Measurements from ENCODE around the gene VGLL1.

The VGLL1 gene, protein sequence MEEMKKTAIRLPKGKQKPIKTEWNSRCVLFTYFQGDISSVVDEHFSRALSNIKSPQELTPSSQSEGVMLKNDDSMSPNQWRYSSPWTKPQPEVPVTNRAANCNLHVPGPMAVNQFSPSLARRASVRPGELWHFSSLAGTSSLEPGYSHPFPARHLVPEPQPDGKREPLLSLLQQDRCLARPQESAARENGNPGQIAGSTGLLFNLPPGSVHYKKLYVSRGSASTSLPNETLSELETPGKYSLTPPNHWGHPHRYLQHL

DNA sequence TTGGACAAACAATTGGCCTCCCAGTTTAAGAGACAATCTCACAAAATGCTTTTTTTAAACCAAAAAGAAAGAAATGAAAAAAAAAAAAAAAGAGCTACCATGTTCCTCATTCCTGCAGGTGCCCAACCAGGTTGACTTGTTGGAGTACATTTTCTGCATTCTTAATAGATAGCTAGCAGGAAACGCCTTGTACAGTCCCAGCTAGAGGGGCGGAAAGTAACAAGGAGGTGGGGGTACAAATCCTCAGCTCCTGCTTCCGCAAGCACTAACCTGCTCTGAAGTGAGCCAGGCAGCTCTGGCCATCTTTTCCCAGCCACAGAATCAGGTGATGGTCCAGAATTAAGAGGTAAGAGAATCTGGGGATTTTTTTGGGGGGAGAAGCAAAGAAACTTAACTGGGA, at the start of gene VGLL1:
VGLL1 (plus strand) TSS at position 265 of the 400 bp plus-strand sequence. CDS start 3,806 bp downstream, outside the sequence.
- DNase-seq (ENCODE audit: low read depth, low spot score), result no peak

DNA sequence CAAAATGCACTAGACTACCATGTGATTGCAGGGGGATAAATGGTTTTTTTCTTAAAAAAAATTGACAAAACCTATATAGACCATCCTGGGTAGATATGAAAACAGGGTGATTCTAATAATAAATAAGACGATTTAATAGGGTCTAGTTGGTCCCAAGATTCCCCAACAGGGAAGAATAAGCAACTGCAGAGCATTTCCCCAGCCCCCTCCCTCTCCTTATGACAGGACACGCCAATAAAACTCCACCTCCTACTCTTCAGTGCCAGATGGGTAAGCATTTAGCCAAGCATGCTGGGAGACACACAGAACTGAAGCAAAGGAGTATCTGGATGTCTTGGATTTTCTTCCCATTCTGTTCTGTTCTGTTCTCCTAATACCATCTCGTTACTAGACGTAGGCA, 44.4 kb upstream of the VGLL1 start, which contains the start of gene BRS3:
BRS3 (plus strand) TSS at position 301 of the 400 bp plus-strand sequence. CDS start 168 bp downstream, outside the sequence.
- no peak for DNase-seq (ENCODE audit: low read depth, low spot score)

DNA sequence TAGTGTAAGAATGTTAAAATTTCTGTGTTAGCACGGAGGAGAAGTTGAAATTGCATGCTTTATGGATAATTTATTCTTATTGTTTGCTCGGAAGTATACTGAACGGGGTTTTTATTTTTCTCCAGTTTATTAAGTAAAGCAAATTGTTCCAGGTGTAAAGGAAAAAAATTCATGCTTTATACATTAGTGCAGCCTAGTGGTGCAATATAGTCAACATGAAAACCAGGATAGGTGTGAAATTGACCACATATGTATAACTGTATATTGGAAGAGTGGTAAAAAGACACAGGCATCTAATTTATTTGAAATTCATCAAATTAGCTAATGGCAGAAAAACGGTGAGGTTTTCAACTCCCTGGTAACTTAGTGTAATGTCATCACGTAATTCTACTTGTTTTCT, 43.3 kb upstream of the VGLL1 start:
- DNase-seq (ENCODE audit: low read depth, low spot score), result no peak

DNA sequence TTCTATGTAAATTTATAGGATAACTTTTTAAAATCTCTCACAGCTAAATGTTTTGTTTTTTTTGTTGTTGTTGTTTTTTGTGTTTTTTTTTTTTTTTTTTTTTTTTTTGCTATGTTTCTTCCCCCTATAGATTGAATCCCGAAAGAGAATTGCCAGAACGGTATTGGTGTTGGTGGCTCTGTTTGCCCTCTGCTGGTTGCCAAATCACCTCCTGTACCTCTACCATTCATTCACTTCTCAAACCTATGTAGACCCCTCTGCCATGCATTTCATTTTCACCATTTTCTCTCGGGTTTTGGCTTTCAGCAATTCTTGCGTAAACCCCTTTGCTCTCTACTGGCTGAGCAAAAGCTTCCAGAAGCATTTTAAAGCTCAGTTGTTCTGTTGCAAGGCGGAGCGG, 40.2 kb upstream of the VGLL1 start:
- no peak for DNase-seq (ENCODE audit: low read depth, low spot score)

DNA sequence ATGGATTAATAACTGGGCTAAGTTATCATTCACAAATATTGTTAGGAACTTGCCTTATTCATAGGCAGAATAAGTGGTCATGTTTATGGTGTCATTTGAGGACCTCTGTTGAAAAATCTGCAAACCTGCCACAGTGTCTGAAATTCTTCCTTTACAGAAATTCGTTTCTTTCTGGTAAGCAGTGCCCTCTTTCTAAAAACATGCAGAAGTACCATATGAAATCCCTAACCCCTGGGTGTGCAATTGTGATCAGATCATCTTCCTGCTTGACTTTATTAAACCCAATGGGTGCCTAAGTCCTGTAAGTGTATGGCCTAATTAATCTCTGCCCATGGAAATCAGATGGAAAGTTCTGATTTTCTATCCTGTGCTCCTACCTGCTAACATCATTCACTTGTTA, 39.0 kb upstream of the VGLL1 start:
- no peak for DNase-seq (ENCODE audit: low read depth, low spot score)

DNA sequence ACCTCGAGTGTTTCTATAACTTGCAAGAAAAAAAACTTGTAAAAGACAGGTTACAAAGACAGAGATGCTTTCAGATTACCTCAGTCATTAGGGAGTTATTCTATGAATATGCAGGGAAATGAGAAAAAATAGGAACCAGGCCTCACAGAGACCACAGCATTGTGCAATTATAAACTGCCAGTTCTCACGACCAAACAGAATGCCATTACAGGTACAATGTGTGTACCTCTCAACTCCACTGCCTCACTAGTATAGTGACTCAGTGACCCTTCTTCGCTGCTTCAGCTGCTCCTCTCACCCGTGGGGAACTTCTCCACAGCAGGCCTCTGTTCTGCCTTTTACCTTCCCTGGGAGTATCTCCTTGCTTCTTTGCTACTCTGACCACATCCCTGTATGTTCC, 37.0 kb upstream of the VGLL1 start:
- DNase-seq (ENCODE audit: low read depth, low spot score), result no peak

DNA sequence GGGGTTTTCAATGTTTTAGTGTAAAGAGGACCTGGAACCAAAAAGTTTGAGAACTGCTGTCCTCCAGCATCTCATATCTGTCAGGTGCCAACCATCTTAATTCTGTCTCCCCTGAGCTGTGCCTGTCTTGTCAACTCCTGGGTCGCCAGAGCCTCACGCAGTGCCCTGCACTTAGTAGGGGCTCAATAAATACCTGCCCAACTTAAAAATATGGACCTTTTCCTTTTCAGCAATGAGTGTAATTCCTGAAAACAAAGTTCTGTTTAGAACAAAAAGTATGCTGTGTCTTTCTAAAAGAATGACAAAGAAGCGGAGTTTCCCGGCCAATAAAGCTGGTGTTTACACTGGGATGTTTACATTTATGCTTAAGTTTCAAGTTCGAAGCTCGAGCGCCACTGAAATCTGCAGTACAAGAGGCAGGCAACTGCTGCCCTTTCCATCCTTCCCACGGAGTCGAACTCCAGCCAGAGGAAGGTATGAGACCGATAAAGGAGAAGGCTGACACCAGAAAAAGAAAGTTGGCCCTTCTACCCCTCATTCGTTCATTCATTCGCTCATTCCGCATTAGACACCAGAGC, 35.7 kb upstream of the VGLL1 start:
- DNase-seq (ENCODE audit: low read depth, low spot score), result no peak

DNA sequence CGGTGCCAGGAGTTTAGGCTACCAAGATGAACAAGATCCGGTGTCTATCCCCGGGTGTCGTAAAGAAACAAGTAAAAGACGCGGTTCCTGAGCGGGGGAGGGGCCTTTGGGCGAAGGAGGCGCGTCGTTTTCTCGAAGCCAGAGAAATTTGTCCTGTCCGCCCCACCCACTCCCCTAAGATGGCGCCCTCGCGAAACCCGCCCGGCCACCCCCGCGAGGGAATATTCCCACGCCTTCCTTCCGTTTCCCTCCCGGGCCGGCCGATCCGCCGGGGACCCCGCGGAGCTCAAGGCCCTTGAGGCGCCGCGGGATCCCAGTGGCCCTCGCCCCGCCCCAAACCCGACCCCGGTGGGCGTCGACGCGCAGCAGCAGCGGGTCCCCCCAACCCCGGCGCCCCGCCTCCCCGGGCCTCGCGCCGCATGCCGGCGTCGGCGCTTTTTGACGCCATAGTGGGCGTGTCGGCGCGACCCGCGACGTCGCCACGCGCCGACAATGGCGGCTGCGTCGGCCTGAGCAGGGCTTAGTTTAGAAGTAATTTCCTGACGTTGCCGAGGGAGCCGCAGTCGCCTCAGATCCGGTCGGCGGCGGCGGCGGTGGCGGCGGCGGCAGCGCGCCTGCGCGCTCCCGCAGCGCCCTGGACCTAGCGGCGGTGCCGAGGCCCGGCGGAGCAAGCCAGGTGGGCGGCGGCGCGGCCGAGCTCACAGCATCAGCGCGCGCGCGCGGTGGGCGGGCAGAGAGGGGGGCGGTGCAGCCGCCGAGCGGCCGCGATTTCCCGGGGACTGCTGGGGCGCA, 35.1 kb upstream of the VGLL1 start:
- peak; percentile 73 for DNase-seq (ENCODE audit: low read depth, low spot score)

DNA sequence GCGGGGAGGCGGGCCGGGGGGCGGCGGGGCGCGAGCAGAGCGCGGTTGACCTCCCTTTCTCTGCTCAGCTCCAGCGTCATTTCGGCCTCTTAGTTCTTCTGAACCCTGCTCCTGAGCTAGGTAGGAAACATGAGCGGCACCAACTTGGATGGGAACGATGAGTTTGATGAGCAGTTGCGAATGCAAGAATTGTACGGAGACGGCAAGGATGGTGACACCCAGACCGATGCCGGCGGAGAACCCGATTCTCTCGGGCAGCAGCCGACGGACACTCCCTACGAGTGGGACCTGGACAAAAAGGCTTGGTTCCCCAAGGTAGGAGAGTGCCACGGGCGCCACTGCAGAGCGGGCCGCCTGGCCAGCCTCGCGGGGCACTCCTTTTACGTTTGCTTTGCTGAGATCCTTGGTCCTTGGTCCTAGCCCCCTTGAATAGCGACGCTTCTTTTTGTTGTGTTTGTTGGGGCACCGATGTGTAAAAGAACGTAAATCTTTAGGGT, 34.4 kb upstream of the VGLL1 start, which contains the start of gene HTATSF1:
HTATSF1 (plus strand) TSS at position 37 of the 497 bp plus-strand sequence; CDS start at position 130, 93 bp downstream.
- DNase-seq (ENCODE audit: low read depth, low spot score), result no peak

DNA sequence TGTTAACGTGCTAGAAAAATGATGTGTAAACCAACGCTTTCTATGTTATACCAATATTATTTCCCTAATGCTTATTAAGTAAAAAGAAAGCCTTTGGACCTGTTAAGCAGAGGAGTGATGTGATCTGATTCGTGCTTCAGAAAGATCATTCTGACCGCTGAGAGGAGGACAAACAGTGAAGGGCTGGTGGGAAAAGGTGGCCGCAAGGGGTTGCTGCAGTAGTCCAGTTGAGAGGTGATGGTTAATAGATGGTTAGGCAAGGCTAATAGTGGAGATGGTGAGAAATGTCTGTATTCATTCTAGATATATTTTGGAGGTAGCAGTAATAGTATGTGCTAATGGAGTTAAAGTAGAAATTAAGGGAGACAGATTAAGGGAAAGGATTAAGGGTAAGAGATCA, 12.9 kb upstream of the VGLL1 start:
- no peak for DNase-seq (ENCODE audit: low read depth, low spot score)

DNA sequence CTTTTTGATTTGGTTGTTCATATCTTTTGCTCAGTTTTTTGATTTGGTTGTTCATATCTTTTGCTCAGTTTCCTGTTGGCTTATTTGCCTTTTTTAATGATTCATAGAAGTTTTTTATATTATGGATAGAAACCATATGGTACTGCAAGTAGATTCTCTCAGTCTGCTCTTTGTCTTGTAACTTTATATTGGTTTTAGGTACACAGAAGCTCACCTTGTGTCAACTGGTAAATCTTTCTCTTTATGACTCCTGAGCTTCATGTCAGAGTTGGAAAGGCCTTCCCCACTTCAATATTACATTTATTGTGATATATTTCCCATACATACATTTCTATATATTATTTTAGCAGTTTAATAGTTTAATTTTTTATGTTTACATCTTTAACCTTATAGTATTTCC, 8.2 kb upstream of the VGLL1 start:
- no peak for DNase-seq (ENCODE audit: low read depth, low spot score)

DNA sequence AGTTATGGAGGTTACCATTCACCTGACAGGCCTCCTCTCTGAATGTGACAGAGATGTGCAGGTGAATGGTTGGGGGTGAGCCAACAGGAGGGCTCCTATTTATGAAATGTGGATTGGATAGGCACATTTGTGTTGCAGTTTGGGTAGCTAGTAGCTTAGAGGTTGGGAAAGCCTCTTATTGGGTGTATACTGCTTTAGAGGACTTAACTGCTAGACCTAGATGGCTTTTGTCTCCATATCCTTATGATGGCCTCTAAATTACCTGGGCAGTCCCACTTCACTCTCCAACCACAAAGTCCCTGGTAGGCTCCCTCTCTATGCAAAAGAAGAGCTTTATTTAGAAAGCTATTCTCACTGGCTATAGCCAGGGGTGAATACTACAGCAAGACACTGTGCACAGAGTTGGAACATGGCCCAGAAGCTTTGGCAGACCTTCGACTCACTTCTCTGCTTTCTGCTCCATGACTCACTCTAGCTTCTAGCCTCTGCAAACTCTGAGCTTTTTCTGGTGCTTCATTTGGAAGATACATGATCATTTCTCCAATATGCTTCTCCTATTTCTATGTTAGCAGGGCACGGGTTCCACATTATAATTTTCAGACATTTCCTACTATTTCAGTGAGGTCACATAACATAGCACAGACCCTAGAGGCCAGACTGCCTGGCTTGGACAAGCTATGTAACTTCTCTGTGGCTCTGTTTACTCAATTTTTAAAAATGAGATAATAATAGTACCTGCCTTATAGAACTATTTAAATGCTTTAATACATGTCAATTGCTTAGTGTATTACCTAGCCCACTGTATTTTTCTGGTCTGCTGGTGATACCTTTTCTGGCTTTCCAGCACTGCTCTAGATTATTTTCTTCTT, 6.0 kb upstream of the VGLL1 start:
- no peak for DNase-seq (ENCODE audit: low read depth, low spot score)

DNA sequence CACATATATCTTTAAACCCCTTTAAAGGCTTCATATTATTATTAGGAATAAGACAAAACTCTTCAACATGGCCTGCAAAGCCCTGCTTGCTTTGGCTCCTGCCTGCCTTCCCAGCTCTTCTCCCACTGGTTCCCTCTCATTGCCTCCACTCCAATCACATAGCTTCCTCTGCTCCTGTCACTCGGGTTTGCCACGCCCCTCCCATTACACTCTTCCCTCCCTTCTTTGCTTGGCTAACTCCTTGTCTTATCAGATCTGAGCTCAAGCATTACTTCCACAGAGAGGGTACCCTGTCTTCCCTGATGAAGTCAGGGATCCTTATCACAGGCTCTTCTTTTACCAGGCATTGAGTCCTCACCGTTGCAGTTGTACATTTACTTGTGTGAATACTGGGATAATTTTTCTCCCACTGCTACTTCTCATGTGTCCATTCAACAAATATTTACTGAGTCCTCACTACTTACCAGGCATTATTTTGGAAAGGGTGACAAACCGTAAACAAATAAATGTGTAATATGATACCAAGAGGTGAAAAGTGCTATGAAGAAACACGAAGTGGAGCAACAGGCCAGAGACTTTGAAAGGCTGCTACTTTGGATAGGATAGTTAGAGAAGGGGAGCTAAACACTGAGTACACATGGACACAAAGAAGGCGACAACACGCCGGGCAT, 3.2 kb upstream of the VGLL1 start:
- no peak for DNase-seq (ENCODE audit: low read depth, low spot score)

DNA sequence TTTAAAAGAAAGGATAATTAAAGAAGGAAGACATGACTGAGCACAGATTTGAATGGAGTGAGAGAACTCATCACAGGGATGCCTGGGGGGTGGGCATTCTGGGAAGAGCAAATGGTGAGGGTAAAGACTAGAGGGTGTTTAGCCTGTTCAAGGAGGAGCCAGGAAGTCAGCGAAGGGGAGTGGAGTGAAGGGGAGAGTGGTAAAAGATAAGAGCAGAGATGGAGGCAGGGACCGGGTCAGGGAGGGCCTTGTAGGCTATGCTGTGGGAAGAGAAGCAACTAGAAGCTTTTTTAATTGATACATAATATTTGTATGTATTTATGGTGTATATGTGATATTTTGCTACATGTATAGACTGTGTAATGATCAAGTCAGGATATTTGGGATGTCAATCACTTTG, 2.2 kb upstream of the VGLL1 start:
- DNase-seq (ENCODE audit: low read depth, low spot score), result no peak

DNA sequence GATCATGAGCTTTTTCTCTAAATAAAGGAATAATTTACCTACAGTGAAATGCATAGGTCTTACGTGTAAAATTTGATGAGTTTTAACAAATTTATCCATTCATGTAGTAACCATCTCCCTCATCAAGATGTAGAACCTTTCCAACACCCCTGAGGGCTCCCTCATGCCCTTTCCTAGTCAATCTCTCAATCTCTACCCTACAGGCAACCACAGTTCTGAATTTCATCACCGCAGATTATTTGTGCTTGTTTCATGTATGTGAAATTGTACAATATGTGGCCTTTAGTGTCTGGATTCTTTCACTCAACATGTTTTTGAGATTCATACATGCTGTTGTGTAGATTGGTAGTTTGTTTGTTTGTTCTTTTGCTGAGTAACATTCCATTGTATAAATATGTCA, 2.1 kb downstream of the VGLL1 start:
- no peak for DNase-seq (ENCODE audit: low read depth, low spot score)

DNA sequence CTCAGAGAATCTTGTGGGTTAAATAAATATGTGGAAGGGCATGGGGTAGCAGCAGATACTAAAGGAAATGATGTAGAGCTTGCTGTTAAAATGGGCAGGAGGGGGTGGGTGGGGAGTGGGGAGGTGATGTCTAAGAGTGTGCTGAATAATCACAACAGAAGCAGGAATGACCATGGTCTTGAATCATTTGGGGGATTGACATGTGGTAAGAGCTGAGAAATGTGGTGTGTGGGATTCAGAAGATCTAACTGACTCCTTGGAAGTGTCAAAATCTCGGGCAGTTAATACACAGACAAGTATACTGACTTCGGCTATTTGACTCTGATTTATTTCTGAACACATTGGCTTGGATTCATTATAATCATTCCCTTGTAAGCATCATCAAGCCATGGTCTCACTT, 6.8 kb downstream of the VGLL1 start:
- no peak for DNase-seq (ENCODE audit: low read depth, low spot score)

DNA sequence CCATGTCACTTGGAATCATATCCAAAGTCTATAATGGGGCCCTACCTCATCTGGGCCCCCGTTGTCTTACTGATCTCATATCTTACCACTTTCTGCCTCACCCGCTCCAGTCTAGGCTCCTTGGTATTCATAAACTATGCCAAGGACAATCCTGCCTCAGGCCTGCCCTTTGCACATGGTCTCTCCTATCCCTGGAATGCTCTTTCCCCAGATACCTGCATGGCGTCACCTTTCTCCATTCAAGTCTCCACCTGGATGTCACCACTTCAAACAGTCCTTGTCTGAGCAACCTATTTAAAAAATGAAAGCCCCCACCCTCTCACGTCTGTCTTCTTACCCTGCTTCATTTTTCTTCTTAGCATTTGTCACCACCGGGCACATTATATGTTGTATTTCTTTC, 8.2 kb downstream of the VGLL1 start:
- no peak for DNase-seq (ENCODE audit: low read depth, low spot score)

DNA sequence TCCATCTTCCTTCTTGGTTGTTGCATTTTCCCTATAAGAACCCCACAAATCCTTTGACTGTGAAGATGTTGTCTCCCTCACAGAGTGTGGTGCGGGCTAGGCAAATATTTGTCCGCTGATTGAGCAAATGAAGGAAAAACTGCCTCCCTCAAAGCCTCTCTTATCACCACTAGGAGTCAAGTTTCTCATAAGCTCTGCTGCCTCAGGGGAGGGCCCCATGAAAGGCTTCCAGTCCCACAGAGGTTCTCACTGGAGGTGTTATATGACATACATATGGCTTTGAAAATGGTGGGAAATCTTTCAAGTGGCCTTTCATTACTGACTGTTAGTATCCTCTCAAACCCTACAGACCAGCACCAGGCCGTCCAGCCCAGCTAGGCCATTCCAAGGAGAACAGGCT, 9.3 kb downstream of the VGLL1 start:
- DNase-seq (ENCODE audit: low read depth, low spot score), result no peak

DNA sequence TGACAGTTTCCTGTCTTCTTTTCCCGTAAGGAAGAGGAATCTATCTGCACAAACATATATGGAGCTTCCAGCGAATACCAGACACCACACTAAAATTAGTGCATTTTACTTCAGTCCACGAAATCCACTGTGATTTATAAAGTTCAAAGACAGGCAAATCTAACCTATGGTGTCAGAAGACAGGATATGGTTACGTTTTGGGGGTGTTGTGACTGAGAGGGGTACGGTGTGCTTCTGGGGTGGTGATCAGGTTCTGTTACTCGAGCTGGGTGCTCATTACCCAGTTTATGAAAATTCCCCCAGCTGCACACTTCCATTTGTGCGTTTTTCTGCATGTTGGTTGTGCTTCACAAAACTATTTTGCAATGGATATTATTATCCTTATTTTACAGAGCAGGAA, 10.3 kb downstream of the VGLL1 start:
- no peak for DNase-seq (ENCODE audit: low read depth, low spot score)

DNA sequence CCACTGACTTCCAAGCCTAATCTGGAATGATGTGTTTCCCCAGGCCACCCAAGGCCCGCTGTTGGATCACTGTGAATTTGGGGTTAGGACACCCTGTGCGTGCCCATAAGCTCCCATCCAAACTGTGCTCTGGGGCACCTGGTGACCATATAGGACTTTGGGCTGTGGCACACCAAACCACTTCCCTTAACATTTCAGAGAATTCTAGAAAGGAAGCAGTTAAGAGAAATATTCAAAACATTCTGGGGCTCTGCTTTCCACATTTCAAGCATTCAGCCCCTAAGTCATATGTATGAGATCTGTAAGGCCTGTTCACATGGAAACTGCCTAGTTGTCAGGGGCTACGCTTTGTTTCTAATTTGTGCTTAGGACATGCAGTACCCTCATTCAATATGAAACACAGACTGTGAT, 14.4 kb downstream of the VGLL1 start:
- no peak for DNase-seq (ENCODE audit: low read depth, low spot score)

DNA sequence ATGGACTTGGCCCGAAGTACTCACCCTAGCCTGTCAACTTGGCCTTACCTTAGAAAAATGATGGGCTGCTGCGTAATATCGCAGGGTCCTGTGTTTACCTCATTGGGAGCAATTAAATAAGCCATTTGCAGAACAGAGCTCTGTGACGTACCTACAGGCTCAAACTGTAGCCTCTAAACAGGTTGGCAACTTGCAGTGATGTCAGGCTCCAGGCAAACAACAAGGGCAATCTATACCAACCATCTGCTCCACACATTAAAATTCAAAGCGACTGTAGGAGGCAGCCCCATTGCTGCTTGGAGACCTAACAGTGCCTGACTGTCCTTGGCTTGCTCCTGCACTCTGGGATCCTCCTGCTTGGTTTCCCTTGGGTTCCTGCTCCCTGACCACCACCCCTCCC, 17.2 kb downstream of the VGLL1 start:
- no peak for DNase-seq (ENCODE audit: low read depth, low spot score)
